H1 (cell line): ENCODE data around the gene LRRC56. TPM values are rescaled to one million over a fixed set of nuclear protein-coding genes. Genes with fewer than 3 reads are reported as not detected.

ENCODE experiments used
- CTCF ChIA-PET: fragments of 300-600 bp; sonication (Branson Sonifier 250); formaldehyde crosslinking; loops from one replicate; lab custom pipeline; 2021; ENCODE audit not compliant: partially characterized antibody; lab: Charles Lee
- POLR2A ChIA-PET: fragments of 300-600 bp; sonication (Branson Sonifier 250); formaldehyde crosslinking; loops from one replicate; lab custom pipeline; 2021; ENCODE audit warnings: inconsistent platforms; ENCODE audit not compliant: partially characterized antibody; lab: Charles Lee
- DNase-seq, 2 experiments: peaks; one replicate each; pipeline versions ENCODE4 v3.0.0 to v3.0.0-alpha.2; 2010 to 2022; ENCODE audit warnings: low spot score in 2 of 2, low read depth in 1 of 2, mixed read lengths in 1 of 2
- FAIRE-seq: peaks from 2 replicates; lab custom pipeline; 2011; peaks lifted over from hg19 to GRCh38; lab: Jason Lieb, UNC
- H2AFZ ChIP-seq: 2 replicates; pipeline ENCODE4 v1.8.1; 2012; ENCODE audit warnings: low read length, inconsistent platforms
- H2AK5ac ChIP-seq: 2 replicates; pipeline ENCODE4 v1.6.1; 2013; ENCODE audit warnings: low read depth, low read length
- H2BK120ac ChIP-seq: replicated peaks from 2 replicates; pipeline ENCODE3; 2013; ENCODE audit warnings: low read depth, low read length, inconsistent platforms
- H2BK12ac ChIP-seq: 2 replicates; pipeline ENCODE4 v1.6.1; 2013; ENCODE audit warnings: low read depth, low read length
- H2BK15ac ChIP-seq: 2 replicates; pipeline ENCODE4 v1.6.1; 2013; ENCODE audit warnings: low read length
- H2BK20ac ChIP-seq: 2 replicates; pipeline ENCODE4 v1.6.1; 2013; ENCODE audit warnings: low read length
- H2BK5ac ChIP-seq: 2 replicates; pipeline ENCODE4 v1.6.1; 2013; ENCODE audit warnings: low read depth, low read length
- H3K14ac ChIP-seq: 2 replicates; pipeline ENCODE4 v1.6.1; 2013; ENCODE audit warnings: inconsistent platforms; ENCODE audit not compliant: insufficient read length
- H3K18ac ChIP-seq: 2 replicates; pipeline ENCODE4 v1.6.1; 2013; ENCODE audit warnings: low read length; ENCODE audit errors: extremely low read depth
- H3K23ac ChIP-seq: 2 replicates; pipeline ENCODE4 v1.6.1; 2013; ENCODE audit warnings: inconsistent platforms; ENCODE audit not compliant: insufficient read length
- H3K23me2 ChIP-seq: 2 replicates; pipeline ENCODE4 v1.6.1; 2013; ENCODE audit warnings: low read depth, low read length
- H3K27ac ChIP-seq: 2 replicates; pipeline ENCODE4 v1.6.1; 2011; ENCODE audit warnings: low read depth, low read length, inconsistent platforms
- H3K27me3 ChIP-seq, 4 experiments: replicated peaks in 1 of 4; 1 replicate in 1 of 4; 2 replicates in 3 of 4; pipeline versions ENCODE4 v1.6.1 to v1.8.1; 2011 to 2013; ENCODE audit warnings: low read length in 3 of 4, mild to moderate bottlenecking in 3 of 4, inconsistent platforms in 2 of 4, mixed read lengths in 2 of 4, moderate library complexity in 1 of 4; ENCODE audit not compliant: control insufficient read depth in 3 of 4, insufficient read depth in 3 of 4; ENCODE audit errors: extremely low read depth in 1 of 4
- H3K36me3 ChIP-seq, 4 experiments: 2 replicates each; pipeline versions ENCODE4 v1.6.1 to v1.8.1; 2011 to 2013; ENCODE audit warnings: mild to moderate bottlenecking in 4 of 4, low read length in 3 of 4, moderate library complexity in 2 of 4, control low read depth in 1 of 4, inconsistent platforms in 1 of 4; ENCODE audit not compliant: insufficient read depth in 4 of 4, control insufficient read depth in 2 of 4
- H3K4ac ChIP-seq: replicated peaks from 2 replicates; pipeline ENCODE3; 2013; ENCODE audit warnings: low read length, low read depth, mixed read lengths, inconsistent platforms; ENCODE audit not compliant: insufficient read length
- H3K4me1 ChIP-seq, 4 experiments: replicated peaks in 1 of 4; 1 replicate in 1 of 4; 2 replicates in 3 of 4; pipeline versions ENCODE4 v1.6.1 to v1.8.1; 2011 to 2013; ENCODE audit warnings: low read length in 3 of 4, inconsistent platforms in 2 of 4, mixed read lengths in 1 of 4; ENCODE audit not compliant: insufficient read depth in 4 of 4, control insufficient read depth in 3 of 4
- H3K4me2 ChIP-seq, 2 experiments: 2 replicates each; pipeline versions ENCODE4 v1.6.1 to v1.8.1; 2011 to 2013; ENCODE audit warnings: low read depth in 2 of 2, low read length in 2 of 2, control low read depth in 1 of 2, inconsistent platforms in 1 of 2, mild to moderate bottlenecking in 1 of 2; ENCODE audit not compliant: insufficient read depth in 1 of 2
- H3K4me3 ChIP-seq, 4 experiments: fragments of 200-600, 300-600 bp in 1 of 4; sonication (generic), shearing (Covaris generic), sonication (Bioruptor Twin) in 1 of 4; 2 replicates each; pipeline versions ENCODE4 v1.5.1 to v1.8.1; 2011 to 2016; ENCODE audit warnings: low read length in 4 of 4, low read depth in 3 of 4, control low read depth in 2 of 4, inconsistent platforms in 2 of 4, mild to moderate bottlenecking in 2 of 4, mixed read lengths in 1 of 4, moderate library complexity in 1 of 4; ENCODE audit not compliant: insufficient read depth in 2 of 4; ENCODE audit errors: extremely low read depth in 1 of 4
- H3K56ac ChIP-seq: replicated peaks from 2 replicates; pipeline ENCODE3; 2013; ENCODE audit warnings: low read depth, mild to moderate bottlenecking, mixed read lengths, low read length, inconsistent platforms; ENCODE audit not compliant: insufficient read length
- H3K79me1 ChIP-seq: 2 replicates; pipeline ENCODE4 v1.6.1; 2013; ENCODE audit warnings: low read depth, low read length, control low read depth
- H3K79me2 ChIP-seq, 2 experiments: 2 replicates each; pipeline versions ENCODE4 v1.6.1 to v1.8.1; 2012 to 2013; ENCODE audit warnings: low read length in 2 of 2, mild to moderate bottlenecking in 2 of 2, inconsistent platforms in 1 of 2; ENCODE audit not compliant: insufficient read depth in 2 of 2, control insufficient read depth in 1 of 2
- H3K9ac ChIP-seq, 4 experiments: replicated peaks in 1 of 4; 1 replicate in 1 of 4; 2 replicates in 3 of 4; pipeline versions ENCODE4 v1.6.1 to v1.8.1; 2011 to 2013; ENCODE audit warnings: low read depth in 3 of 4, low read length in 3 of 4, control low read depth in 2 of 4, mild to moderate bottlenecking in 2 of 4, moderate library complexity in 2 of 4, inconsistent platforms in 1 of 4; ENCODE audit errors: extremely low read depth in 1 of 4
- H3K9me3 ChIP-seq, 2 experiments: 2 replicates each; pipeline versions ENCODE4 v1.6.1 to v1.8.1; 2012 to 2013; ENCODE audit warnings: mild to moderate bottlenecking in 2 of 2, moderate library complexity in 2 of 2, control low read depth in 1 of 2, inconsistent platforms in 1 of 2, low read depth in 1 of 2, low read length in 1 of 2, mixed read lengths in 1 of 2; ENCODE audit not compliant: insufficient read depth in 2 of 2
- H4K20me1 ChIP-seq, 2 experiments: replicated peaks in 1 of 2; 2 replicates each; pipeline versions ENCODE3 to v1.8.1; 2011 to 2013; ENCODE audit warnings: inconsistent platforms in 2 of 2, low read length in 2 of 2, mild to moderate bottlenecking in 1 of 2; ENCODE audit not compliant: insufficient read depth in 2 of 2, control insufficient read depth in 1 of 2
- H4K5ac ChIP-seq: 2 replicates; pipeline ENCODE4 v1.6.1; 2013; ENCODE audit warnings: low read length, low read depth, mixed read lengths, inconsistent platforms; ENCODE audit not compliant: insufficient read length
- H4K8ac ChIP-seq: 2 replicates; pipeline ENCODE4 v1.8.0; 2013; ENCODE audit warnings: mild to moderate bottlenecking, moderate library complexity, low read length, inconsistent platforms; ENCODE audit not compliant: insufficient read depth; ENCODE audit errors: extremely low read depth
- H4K91ac ChIP-seq: replicated peaks from 2 replicates; pipeline ENCODE3; 2013; ENCODE audit warnings: low read length, mixed read lengths, inconsistent platforms; ENCODE audit not compliant: insufficient read length
- CTCF ChIP-seq, 3 experiments: IDR thresholded peaks; 1 replicate in 2 of 3; 2 replicates in 1 of 3; pipeline versions ENCODE4 v1.5.1 to v1.6.1; 2011; ENCODE audit warnings: low read length in 3 of 3, mild to moderate bottlenecking in 3 of 3, inconsistent platforms in 2 of 3, low read depth in 1 of 3, moderate library complexity in 1 of 3; ENCODE audit not compliant: insufficient read depth in 1 of 3; ENCODE audit errors: control extremely low read depth in 1 of 3
- EGR1 ChIP-seq: IDR thresholded peaks from 2 replicates; pipeline ENCODE4 v1.6.1; 2011; ENCODE audit warnings: low read depth, low read length, borderline replicate concordance
- HDAC2 ChIP-seq, 2 experiments: fragments of 300-600 bp in 1 of 2; sonication (generic) in 1 of 2; IDR thresholded peaks; 2 replicates each; pipeline ENCODE4 v1.6.1; 2011 to 2012; ENCODE audit warnings: low read depth in 2 of 2, low read length in 2 of 2, mild to moderate bottlenecking in 2 of 2, moderate library complexity in 2 of 2, borderline replicate concordance in 1 of 2, inconsistent platforms in 1 of 2
- JUND ChIP-seq: IDR thresholded peaks from 2 replicates; pipeline ENCODE4 v1.6.1; 2011; ENCODE audit warnings: mild to moderate bottlenecking, improper control_type of control experiment, low read length
- POLR2A ChIP-seq, 2 experiments: IDR thresholded peaks; 1 replicate in 1 of 2; 2 replicates in 1 of 2; pipeline ENCODE4 v1.6.1; 2011; ENCODE audit warnings: low read depth in 2 of 2, low read length in 2 of 2, mild to moderate bottlenecking in 2 of 2; ENCODE audit errors: control extremely low read depth in 1 of 2
- RBBP5 ChIP-seq: IDR thresholded peaks from 2 replicates; pipeline ENCODE4 v1.7.1; 2012; ENCODE audit warnings: low read depth, mild to moderate bottlenecking, inconsistent platforms, low read length, moderate library complexity, borderline replicate concordance
- WGBS, 2 experiments: shearing (Covaris generic) in 1 of 2; methylation state at CpG; one replicate each; pipeline versions ENCODE4 v1.1.6 to v1.1.7; 2013 to 2015; ENCODE audit warnings: low lambda C conversion rate in 2 of 2, mixed read lengths in 2 of 2, inconsistent platforms in 1 of 2, low coverage in 1 of 2, missing lambda C conversion rate in 1 of 2; ENCODE audit not compliant: insufficient replicate concordance in 2 of 2, insufficient coverage in 1 of 2, insufficient read length in 1 of 2; ENCODE audit errors: extremely low coverage in 1 of 2, missing lambda C conversion rate in 1 of 2; 5-methylcytosine and 5-hydroxymethylcytosine counted together
- polyA plus RNA-seq, 7 experiments: library from polyadenylated mRNA; depleted of rRNA in 3 of 7; stranded (reverse) in 5 of 7; unstranded in 2 of 7; fragments of >200 nt in 5 of 7; fragments of 200-250 nt in 2 of 7; gene quantifications; 1 replicate in 5 of 7; 2 replicates in 1 of 7; 4 replicates in 1 of 7; pipeline versions ENCODE4 v1.2.1 to v1.2.3, GENCODE V29; 2011 to 2013; ENCODE audit warnings: missing spikeins in 2 of 7, mixed read lengths in 2 of 7
- total RNA-seq: library from RNA; stranded (reverse); fragmentation: NEBNext Ultra II Directional; extraction: Animal tissue kit (Norgen Biotek cat#: 25700); gene quantifications from 2 replicates; pipeline ENCODE4 v1.2.1, GENCODE V29; 2021
- TF ChIP-seq, protein P1 (sequence below): IDR thresholded peaks from 2 replicates; pipeline ENCODE4 v1.6.1; 2012; ENCODE audit warnings: low read length, inconsistent platforms

The LRRC56 gene
- total and polyA plus RNA-seq, 2 of the 8 experiments (the other 6 are each of a cell fraction or from before 2014, with no cell fraction given): 0.94 to 1.9 TPM

- Histone ChIP-seq H2AFZ (no peak overlapping the region), H3K18ac (no peak overlapping the region), H3K4me3 (no peak overlapping the region), H3K56ac (no peak overlapping the region), H3K79me2 (peaks cover 0 to 14% of the 10 kb centered on the region in 2 experiments; a peak in 1 of 4 replicates), H2BK5ac (no peak overlapping the region), H3K27me3 (no peaks in the 10 kb centered on the region), H3K27ac (no peak overlapping the region), H3K14ac (no peak overlapping the region), H3K23me2 (peaks cover 2% of the 10 kb centered on the region), H3K23ac (no peak overlapping the region), H3K4me1 (peaks cover 0 to 4% (median under 1%) of the 10 kb centered on the region in 4 experiments; a peak in 1 of 7 replicates), H4K5ac (no peak overlapping the region), H3K4ac (no peak overlapping the region), H4K20me1 (peaks cover 2 to 10% of the 10 kb centered on the region in 2 experiments), H2BK12ac (no peak overlapping the region), H2BK20ac (no peak overlapping the region), H3K79me1 (peaks cover 2% of the 10 kb centered on the region), H3K9me3 (peaks cover 11 to 19% of the 10 kb centered on the region in 2 experiments; a peak in 3 of 4 replicates), H3K4me2 (no peak overlapping the region), H2AK5ac (no peak overlapping the region), H2BK120ac (no peak overlapping the region), H4K91ac (no peak overlapping the region), H4K8ac (no peak overlapping the region), H2BK15ac (no peak overlapping the region), H3K36me3 (peaks cover 17 to 45% (median 30%) of the 10 kb centered on the region in 4 experiments; a peak in 7 of 8 replicates), H3K9ac (no peak overlapping the region)
- DNase-seq (no peak), FAIRE-seq (no peak)
- WGBS, 2 experiments: 93% methylated on average over 24 of the region's 24 CpGs; no CpG with 5 or more reads in 1 of the 2 experiments
- POLR2A ChIA-PET: interaction anchor here (1.0 to 7.1 kb wide), 2 partner anchors 8 to 29 kb away, joined by 3 to 41 read pairs; no protein-coding TSS in a partner anchor
- CTCF ChIA-PET: interaction anchor here (0.7 to 1.7 kb wide), 3 partner anchors 15 to 251 kb away, joined by 3 read pairs; no protein-coding TSS in a partner anchor
- TF ChIP-seq, protein P1, sequence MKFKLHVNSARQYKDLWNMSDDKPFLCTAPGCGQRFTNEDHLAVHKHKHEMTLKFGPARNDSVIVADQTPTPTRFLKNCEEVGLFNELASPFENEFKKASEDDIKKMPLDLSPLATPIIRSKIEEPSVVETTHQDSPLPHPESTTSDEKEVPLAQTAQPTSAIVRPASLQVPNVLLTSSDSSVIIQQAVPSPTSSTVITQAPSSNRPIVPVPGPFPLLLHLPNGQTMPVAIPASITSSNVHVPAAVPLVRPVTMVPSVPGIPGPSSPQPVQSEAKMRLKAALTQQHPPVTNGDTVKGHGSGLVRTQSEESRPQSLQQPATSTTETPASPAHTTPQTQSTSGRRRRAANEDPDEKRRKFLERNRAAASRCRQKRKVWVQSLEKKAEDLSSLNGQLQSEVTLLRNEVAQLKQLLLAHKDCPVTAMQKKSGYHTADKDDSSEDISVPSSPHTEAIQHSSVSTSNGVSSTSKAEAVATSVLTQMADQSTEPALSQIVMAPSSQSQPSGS: no peak
- TF ChIP-seq POLR2A (IDR thresholded peaks at IDR 0.05; ENCODE audit: control extremely low read depth in 1 of 2, low read depth in 2 of 2, low read length in 2 of 2): no peak
- TF ChIP-seq RBBP5: no peak
- no peak for TF ChIP-seq HDAC2 (IDR thresholded peaks at IDR 0.05; ENCODE audit: borderline replicate concordance in 1 of 2, low read depth in 2 of 2, low read length in 2 of 2)
- TF ChIP-seq EGR1: no peak
- no peak for TF ChIP-seq CTCF (IDR thresholded peaks at IDR 0.05; ENCODE audit: control extremely low read depth in 1 of 3, insufficient read depth in 1 of 3, low read depth in 1 of 3, low read length in 3 of 3)
- no peak for TF ChIP-seq JUND
Observed at GRCh38 chr11:501001-501682, 36.2 kb upstream of the LRRC56 start.
